GM13977 (cell line): Measurements from ENCODE around the gene ALG1L2.
"Not testable (repeated sequence)": the region's sequence is repeated elsewhere in the genome, so short reads cannot be mapped to it uniquely, and the experiment has no call there.

ENCODE experiments used
- DNase-seq: peaks from one replicate; pipeline ENCODE4 v3.0.0; 2012; ENCODE audit warnings: low spot score
- CTCF ChIP-seq: IDR thresholded peaks from 2 replicates; pipeline ENCODE4 v1.5.1; 2012; ENCODE audit warnings: mild to moderate bottlenecking, control low read depth; ENCODE audit not compliant: insufficient read depth; ENCODE audit errors: extremely low read depth, missing control alignments
- in situ Hi-C: fragments of 300-500 bp; cut with MboI; formaldehyde crosslinking; loops from one replicate; pipeline ENCODE4 v1.12.0; 2022; ENCODE audit warnings: low sequenced_read_pairs, low pct_unique_long_range_greater_than_20kb, mixed read lengths, inconsistent platforms; ENCODE audit not compliant: unreplicated experiment

Gene ALG1L2

GRCh38 chr3:130143648-130144327 is 62.2 kb downstream of the ALG1L2 start:
- in situ Hi-C loops, DNase-seq: not testable (repeated sequence)
- peak; percentile 39 for TF ChIP-seq CTCF

GRCh38 chr3:130144328-130144650 is 62.7 kb downstream of the ALG1L2 start:
- DNase-seq, in situ Hi-C loops: not testable (repeated sequence)

GRCh38 chr3:130145456-130145855 is 63.8 kb downstream of the ALG1L2 start:
- in situ Hi-C loops, DNase-seq: not testable (repeated sequence)

- DNase-seq, in situ Hi-C loops: not testable (repeated sequence)
These were observed 64.8 kb downstream of the ALG1L2 start for GRCh38 chr3:130146465-130146864.
